Bronchial epithelial cell (primary cell): ENCODE data around the gene WDR18. TPM values are rescaled to one million over a fixed set of nuclear protein-coding genes. Genes with fewer than 3 reads are reported as not detected.

Experiments
- DNase-seq: peaks from one replicate; pipeline ENCODE4 v3.0.0-alpha.2; 2010; ENCODE audit warnings: low read depth
- FAIRE-seq: peaks from 2 replicates; lab custom pipeline; 2011; peaks lifted over from hg19 to GRCh38; lab: Jason Lieb, UNC
- H3K27me3 ChIP-seq: 2 replicates; pipeline ENCODE4 v1.5.1; 2011; ENCODE audit warnings: low read length; ENCODE audit not compliant: control insufficient read depth, insufficient read depth
- H3K36me3 ChIP-seq: 2 replicates; pipeline ENCODE4 v1.5.1; 2011; ENCODE audit warnings: low read length; ENCODE audit not compliant: control insufficient read depth, insufficient read depth
- H3K4me3 ChIP-seq: 2 replicates; pipeline ENCODE4 v1.5.1; 2011; ENCODE audit warnings: mild to moderate bottlenecking, low read depth, low read length, control low read depth
- total RNA-seq: library from RNA; depleted of rRNA; stranded (reverse); fragments of >200 nt; gene quantifications from 2 replicates; pipeline ENCODE4 v1.2.1, GENCODE V29; 2014
- TF ChIP-seq, protein P1 (sequence below): IDR thresholded peaks from 2 replicates; pipeline ENCODE4 v1.5.1; 2011; ENCODE audit warnings: mild to moderate bottlenecking, moderate library complexity, low read length, control low read depth, inconsistent platforms; ENCODE audit not compliant: insufficient read depth, severe bottlenecking

The WDR18 gene
- total RNA-seq, 1 donor from 2014 or later = 36.3 TPM

DNA sequence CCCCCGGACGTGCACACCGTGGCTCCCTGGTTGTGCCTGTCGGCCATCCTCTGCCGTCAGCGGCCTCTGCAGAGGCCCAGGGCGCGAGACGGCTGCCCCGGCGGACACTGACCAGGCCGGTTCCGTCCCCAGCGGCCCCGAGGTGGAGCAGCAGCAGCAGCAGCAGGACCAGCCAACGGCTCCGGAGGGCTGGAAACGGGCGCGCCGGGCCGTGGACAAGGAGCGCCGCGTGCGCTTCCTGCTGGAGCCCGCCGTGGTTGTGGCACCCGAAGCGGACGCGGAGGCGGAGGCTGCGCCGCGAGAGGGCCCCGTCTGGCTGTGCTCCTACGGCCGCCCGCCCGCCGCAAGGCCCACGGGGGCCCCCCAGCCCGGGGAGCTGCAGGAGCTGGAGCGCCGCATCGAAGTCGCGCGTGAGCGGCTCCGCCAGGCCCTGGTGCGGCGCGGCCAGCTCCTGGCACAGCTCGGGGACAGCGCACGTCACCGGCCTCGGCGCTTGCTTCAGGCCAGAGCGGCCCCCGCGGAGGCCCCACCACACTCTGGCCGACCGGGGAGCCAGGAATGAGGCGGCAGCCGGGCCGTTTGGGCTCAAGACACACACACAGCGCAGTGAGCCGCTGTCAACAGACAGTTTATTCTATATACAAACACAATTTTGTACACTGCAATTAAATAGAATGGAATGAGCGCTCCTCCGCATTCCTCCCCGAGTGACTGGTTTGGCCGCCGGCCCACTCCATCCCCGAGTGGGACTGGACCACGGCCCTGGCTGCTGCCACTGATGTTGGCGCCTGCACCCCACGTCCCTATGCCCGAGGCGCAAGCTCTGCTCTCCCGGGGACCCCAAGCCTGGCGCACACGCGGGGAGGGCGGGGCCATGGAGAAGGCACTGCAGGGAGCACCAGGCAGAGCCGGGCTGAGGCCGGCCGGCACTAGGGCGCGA lies 25.2 kb downstream of the WDR18 start:
- no peak overlapping the region for H3K4me3 ChIP-seq
- FAIRE-seq (no peak), DNase-seq (no peak)
- H3K27me3 ChIP-seq = no peaks in the 10 kb centered on the region
- peaks cover 29% of the 10 kb centered on the region for H3K36me3 ChIP-seq
- TF ChIP-seq, protein P1, sequence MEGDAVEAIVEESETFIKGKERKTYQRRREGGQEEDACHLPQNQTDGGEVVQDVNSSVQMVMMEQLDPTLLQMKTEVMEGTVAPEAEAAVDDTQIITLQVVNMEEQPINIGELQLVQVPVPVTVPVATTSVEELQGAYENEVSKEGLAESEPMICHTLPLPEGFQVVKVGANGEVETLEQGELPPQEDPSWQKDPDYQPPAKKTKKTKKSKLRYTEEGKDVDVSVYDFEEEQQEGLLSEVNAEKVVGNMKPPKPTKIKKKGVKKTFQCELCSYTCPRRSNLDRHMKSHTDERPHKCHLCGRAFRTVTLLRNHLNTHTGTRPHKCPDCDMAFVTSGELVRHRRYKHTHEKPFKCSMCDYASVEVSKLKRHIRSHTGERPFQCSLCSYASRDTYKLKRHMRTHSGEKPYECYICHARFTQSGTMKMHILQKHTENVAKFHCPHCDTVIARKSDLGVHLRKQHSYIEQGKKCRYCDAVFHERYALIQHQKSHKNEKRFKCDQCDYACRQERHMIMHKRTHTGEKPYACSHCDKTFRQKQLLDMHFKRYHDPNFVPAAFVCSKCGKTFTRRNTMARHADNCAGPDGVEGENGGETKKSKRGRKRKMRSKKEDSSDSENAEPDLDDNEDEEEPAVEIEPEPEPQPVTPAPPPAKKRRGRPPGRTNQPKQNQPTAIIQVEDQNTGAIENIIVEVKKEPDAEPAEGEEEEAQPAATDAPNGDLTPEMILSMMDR = no peak

DNA sequence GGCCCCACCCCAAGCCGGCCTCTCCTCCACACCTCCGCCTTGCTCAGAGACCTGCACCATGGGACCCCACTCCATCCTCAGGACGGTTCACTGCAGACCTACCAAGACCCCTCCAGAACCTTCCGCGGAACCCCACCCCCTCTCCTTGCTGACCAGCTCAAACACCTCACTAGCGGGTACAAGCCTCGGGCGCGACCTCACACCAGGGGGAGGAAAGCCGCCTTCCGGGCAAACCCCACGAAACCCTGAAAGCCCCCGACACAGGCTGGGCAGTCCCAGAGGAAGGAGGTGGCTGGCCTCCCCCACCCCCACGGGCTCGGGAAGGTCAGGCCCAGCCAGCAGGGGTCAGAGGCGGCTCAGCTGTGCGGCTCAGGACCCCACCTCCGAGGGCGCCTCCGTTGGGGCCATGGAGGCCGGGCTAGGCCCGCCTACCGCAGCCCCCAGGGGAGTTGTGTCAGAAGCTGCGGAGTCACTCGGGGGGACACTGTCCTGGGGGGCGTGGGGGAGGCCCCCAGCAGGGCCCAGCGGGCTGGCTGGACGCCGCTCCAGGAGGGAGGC lies 25.9 kb downstream of the WDR18 start:
- no peaks in the 10 kb centered on the region for H3K27me3 ChIP-seq
- H3K4me3 ChIP-seq = no peak overlapping the region
- TF ChIP-seq, protein P1 = no peak
- no peak for FAIRE-seq
- peaks cover 32% of the 10 kb centered on the region for H3K36me3 ChIP-seq
- no peak for DNase-seq

DNA sequence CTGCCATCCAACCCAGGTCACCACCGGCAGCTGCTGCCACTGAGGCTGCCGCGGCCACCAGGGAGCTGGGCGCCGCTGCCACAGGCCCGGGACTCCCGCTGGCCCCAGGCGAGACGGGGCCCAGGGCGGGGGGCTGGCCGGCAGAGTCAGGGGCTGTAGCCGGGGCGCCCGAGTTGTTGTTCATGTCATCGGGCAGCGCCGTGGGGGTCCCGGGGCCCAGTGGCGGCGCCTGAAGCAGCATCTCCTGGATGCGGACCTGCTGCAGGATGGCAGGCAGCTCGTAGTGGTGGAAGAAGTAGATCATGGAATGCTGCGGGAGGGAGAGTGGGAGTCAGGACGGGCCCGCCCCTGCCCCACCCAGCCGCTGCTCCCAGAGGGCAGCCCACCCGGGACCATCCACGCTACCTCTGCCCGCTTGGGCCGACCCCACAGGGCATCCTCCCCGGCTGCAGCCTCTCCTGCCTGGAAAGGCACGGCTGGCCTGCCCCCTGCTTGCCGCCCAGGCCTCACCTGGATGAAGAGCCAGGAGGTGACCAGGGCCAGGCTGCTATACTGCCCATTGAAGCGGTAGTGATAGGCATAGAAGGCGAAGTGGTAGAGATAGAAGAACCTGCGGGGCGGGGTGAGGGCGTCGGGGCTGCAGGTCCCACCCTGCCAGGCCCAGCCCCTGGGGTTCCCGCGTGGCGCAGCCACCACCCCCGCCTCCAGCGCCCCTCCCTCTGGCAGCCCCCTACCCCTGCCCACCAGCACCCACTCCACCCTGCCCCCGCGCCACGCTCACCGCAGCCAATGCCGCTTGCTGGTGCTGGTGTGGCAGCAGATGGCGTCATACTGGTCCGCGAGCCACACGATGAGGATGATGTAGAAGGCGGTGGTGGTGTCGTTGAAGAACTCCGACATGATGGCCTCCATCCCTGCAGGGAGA lies 26.7 kb downstream of the WDR18 start:
- TF ChIP-seq, protein P1 = no peak
- DNase-seq (no peak), FAIRE-seq (no peak)
- H3K36me3 ChIP-seq = peaks cover 39% of the 10 kb centered on the region
- no peak overlapping the region for H3K4me3 ChIP-seq
- H3K27me3 ChIP-seq = no peaks in the 10 kb centered on the region

DNA sequence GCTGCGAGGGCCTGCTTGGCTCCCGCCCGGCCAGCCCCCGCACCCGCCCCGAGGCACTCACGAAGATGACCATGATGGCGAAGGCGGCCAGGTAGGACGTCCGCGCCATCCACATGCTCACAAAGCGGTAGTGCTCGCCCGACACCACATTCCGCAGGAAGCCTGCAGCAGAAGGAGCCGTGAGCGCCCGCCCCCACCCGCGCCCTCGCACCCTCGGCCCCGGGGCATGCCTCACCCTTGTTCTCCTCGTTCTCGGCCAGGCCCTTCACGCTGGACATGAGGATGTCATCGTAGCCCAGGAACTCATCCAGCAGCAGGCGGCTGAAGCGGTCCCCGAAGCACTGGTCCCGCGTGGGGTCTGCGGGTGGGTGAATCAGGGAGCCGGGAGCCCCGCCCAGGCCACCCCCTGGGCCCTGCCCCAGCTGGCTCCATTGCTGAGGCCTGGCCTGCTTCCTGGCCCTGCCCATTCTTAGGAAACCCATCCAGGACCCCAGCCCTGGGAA lies 27.7 kb downstream of the WDR18 start:
- DNase-seq (no peak), FAIRE-seq (no peak)
- Histone ChIP-seq H3K36me3 (peaks cover 39% of the 10 kb centered on the region), H3K4me3 (no peak overlapping the region), H3K27me3 (no peaks in the 10 kb centered on the region)
- TF ChIP-seq, protein P1 = no peak

DNA sequence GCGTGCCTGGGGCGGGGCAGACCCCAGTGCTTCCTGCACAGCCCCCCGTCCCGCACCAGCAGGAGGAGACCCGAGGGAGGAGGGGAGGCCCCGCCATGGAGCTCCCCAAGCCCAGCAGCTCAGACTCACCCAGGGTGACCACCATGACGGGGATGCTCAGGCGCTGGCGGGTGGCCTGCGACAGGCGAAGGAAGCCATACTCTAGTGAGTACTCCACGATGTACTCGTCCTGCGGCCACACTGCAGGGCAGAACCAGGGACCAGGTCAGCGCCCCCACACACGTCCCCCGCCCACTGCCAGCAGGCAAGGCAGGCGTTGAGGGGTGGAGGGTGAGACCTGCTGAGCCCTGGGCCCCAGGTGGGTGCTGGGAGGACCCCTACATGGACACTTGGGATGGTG lies 28.2 kb downstream of the WDR18 start:
- Histone ChIP-seq H3K27me3 (no peaks in the 10 kb centered on the region), H3K4me3 (no peak overlapping the region), H3K36me3 (peaks cover 39% of the 10 kb centered on the region)
- DNase-seq (no peak), FAIRE-seq (no peak)
- TF ChIP-seq, protein P1 = no peak
